SW480 (cell line): ENCODE measurements around the gene PPP1R14B.

ENCODE experiments used
- DNase-seq: peaks from one replicate; pipeline ENCODE4 v3.0.0-alpha.2; 2016; ENCODE audit warnings: low spot score

The PPP1R14B gene

DNA sequence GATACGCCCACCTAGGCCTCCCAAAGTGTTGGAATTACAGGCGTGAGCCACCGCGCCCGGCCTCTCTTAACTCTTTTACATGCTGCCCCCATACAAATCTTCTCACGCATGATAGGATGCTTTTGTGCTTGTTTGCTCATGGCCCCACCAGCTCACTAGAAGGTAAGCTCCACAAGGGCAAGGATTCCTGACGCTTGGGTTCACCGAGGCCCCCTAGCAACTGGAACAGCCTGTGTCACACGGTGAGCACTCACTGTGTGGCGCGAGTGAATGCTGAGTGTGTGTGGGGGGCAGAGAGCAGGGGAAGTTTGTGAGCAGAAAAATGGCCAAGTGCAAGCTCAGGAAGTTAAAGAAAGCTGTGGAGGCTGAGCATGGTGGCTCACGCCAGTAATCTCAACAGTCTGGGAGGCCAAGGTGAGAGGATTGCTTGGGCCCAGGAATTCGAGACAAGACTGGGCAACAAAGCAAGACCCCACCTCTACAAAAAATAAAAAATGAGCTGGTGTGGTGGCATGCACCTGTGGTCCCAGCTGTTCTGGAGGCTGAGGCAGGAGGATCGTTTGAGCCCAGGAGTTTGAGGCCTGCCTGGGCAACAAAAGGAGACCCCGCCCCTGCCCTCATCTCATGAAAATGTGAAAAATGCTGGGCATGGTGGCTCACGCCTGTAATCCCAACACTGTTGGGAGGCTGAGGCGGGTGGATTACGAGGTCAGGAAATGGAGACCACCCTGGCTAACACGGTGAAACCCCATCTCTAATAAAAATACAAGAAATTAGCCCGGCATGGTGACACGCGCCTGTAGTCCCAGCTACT is 35.4 kb upstream of the PPP1R14B start:
- no peak for DNase-seq

DNA sequence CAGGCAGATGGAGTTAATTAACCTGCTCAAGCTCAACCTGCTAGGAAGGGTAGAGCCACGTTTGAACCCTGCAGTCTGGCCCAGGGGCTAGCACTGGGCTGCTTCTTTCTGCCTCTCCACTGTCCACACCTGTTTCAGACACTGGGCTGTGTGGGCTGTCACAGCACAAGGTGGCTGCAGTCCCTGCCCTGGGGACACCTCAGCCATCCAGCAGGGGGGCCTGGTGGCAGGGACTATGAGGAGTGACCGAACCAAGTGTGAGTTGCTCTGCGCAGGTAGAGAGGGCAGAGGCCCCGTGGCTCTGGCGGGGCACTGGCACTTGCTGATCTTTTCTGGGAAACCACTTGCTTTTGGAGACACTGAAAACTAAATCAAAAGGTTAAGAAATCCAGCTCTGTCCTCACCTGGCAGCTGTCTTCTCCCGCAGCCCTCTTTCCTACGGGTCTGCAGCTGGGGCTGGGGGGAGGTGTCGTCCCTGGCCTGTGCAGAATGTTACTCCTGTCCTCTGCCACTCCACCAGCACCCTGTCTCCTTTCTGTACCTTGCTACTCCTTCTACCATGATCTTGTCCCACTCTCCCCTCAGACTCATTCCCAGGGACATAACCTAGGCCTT is 31.9 kb upstream of the PPP1R14B start:
- DNase-seq, result no peak

GRCh38 chr11:64276653-64277431 is 30.1 kb upstream of the PPP1R14B start:
- peak; percentile 93 for DNase-seq

GRCh38 chr11:64275841-64276240 is 29.1 kb upstream of the PPP1R14B start:
- DNase-seq, result no peak

GRCh38 chr11:64275031-64275800 is 28.5 kb upstream of the PPP1R14B start:
- DNase-seq, result no peak

DNA sequence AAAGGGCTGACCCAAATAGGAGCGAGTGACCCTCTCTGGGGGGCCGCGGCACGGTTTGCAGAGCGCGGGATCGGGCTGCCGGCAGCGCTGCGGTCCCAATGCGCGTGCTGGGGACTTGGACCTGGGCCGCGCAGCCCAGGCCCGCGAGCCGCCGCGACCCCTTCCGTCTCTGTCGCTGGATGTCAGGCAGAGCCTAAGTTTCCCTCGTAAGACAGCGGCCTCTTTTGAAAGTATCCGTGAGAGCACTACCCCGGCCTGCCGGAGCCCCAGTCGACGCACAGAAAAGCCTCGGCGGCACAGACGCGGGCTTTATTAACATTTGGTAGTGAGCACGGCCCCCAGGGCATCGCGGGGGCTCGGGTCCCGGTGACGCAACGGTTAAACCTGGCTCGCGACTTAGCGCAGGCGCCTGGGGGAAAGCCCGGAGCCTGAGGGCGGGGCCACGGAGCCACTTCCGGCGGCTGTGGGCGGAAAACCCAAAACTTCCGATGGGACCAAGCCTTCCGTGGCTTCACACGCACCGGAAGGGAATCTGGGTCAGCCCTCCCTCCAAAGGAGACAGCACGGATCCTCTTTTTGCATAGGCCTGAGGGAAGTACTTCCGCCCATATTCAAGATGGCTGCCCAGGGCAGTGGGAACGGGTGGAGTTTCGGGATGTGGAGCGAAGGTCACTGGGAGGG is 22.9 kb upstream of the PPP1R14B start:
- DNase-seq, result peak; percentile 100

DNA sequence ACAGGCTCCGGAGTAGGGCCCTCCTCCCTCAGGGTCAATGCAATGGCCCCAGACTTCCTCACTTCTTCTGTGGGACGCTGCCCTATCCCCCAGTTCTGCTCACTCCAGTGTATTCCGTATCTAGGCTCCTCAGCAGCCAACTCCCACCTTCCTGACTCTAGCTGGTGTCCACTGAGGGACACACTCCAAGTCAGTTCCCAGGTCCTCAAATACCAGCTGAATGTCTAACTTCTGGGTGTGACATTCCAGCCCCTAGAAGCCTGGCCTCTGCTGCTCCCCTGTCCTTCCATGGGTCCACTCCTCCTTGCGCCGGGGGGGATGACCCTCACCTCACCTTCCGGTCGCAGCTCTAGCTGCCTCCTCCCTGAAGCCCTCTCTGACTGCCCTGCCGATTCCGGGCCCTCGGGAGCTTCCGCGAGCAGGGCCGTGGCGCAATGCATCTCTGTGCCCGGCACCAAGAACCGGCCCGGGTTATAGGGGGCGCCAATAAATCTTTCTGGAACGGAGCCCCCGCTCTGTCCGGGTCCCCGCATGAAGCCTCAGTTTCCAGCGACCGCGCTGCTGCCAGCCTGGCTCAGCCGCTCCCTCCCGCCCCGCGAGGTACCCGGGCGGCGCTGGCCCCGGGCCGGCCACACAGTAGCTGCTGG is 22.3 kb upstream of the PPP1R14B start:
- DNase-seq, result peak; percentile 78

DNA sequence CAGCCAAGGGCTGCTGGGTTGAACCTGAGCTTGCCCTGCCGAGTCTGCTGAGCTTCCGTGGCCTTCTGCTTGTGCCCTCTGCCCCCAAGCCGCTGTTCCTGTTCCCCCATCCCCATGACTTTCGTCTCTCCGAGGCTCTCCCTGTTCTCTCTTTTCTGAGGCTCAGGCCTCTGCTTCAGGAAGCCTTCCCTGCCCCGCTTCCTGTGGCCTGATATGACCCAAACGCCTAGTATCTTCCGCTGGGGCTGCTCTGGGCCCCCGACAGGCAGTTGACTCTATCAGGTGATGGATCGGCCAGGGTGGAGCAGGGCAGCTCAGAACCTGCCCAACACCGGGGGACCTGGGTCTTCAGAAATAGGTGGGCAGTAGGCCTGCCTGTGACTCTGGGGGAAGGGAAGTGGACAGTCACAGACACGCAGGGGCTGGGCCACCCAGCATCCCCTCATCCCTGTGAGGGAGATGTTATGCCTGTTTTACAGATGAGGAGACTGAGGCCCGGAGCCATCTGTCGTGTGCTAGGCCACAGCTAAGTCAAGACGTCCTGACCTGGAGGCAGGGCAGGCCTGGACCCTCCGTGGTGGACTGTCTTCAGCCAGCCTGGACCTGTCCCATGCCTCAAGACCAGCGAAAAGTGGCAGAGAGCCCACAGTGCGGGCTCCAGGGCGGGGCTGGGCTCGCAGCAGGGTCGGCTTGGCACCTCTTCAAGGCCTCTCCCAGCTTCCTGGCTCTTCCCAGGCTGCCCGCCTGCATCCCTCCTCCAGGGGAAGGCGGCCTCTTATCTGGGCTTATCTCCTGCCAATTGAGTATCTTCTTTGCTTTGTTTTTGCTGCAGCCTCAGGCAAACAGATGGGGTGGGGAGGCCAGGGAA is 21.5 kb upstream of the PPP1R14B start:
- DNase-seq, result peak; percentile 50

DNA sequence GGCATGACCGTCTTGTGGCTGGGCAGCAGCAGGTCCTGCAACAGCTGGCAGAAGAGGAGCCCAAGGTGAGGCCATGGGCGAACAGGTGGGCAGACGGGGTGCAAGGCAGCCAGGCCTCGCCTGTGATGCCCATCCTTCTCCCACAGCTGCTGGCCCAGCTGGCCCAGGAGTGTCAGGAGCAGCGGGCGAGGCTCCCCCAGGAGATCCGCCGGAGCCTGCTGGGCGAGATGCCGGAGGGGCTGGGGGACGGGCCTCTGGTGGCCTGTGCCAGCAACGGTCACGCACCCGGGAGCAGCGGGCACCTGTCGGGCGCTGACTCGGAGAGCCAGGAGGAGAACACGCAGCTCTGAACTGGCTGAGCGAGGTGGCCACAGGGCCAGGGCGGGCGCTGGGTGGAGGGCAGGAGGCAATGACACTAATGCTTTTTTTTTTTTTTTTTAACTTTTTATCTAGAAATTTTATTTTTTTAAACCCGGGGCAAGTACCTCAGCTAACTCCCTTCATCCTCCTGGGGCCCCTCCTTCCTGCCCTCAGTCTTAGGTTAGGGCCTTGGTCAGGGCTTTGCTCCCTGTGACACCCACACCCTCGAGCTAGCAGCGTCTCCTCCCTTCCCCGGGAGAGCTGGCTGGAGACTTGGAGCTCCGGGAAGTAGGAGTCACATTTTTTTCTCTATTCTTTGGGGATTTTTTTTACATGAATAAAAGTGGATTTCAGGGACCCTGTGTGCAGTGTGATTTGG is 20.6 kb upstream of the PPP1R14B start:
- no peak for DNase-seq

GRCh38 chr11:64266339-64266738 is 19.6 kb upstream of the PPP1R14B start:
- no peak for DNase-seq

DNA sequence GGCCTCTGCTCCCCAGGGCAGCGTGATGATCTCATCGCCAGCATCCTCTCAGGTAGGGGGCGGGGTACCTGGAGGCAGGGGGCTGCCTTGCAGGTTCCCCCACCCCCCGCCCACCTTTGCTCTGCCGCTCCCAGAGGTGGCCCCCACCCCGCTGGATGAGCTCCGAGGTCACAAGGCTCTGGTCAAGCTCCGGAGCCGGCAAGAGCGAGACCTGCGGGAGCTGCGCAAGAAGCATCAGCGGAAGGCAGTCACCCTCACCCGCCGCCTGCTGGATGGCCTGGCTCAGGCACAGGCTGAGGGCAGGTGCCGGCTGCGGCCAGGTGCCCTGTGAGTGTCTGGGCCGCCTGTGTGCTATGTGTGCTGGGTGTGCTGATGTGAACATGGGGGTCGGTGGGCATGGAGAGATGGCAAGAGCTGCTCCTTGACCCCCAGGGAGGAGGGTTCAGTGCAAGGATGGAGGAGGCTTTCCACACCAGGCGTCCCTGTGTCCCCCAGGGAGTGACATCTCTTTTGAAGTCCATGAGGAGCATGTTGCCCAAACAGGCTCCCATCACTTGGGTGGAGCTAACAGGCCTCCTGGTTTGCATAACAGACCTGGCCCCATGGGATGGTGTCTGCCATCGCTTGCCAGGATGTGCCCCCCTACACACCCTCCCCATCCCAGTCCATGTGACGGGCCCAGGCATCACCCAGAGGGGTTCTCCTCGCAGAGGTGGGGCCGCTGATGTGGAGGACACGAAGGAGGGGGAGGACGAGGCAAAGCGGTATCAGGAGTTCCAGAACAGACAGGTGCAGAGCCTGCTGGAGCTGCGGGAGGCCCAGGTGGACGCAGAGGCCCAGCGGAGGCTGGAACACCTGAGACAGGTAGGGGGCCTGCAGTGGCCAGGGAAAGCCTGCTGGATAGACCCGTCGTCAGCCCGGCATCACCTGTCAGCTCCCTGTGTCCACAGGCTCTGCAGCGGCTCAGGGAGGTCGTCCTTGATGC is 18.7 kb upstream of the PPP1R14B start:
- DNase-seq, result no peak

- no peak for DNase-seq
These were observed 17.7 kb upstream of the PPP1R14B start for GRCh38 chr11:64264371-64264852.

DNA sequence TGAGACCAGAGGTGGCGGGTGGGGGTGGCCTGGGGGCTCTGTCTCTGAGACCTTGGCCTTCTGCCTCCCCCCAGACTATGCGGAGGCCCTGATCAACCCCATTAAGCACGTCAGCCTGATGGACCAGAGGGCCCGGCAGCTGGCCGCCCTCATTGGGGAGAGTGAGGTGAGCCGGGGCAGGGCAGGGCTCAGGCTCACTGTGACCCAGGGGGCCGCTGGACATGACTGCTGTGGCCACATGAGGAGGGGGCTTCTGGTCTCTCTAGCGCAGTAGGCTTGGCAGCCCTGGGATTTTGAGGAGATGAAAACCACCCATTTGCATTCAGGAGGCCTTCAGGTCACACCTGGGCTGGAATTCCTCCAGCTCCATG is 17.2 kb upstream of the PPP1R14B start:
- no peak for DNase-seq

- DNase-seq, result no peak
These were observed 16.5 kb upstream of the PPP1R14B start for GRCh38 chr11:64263021-64263946.

DNA sequence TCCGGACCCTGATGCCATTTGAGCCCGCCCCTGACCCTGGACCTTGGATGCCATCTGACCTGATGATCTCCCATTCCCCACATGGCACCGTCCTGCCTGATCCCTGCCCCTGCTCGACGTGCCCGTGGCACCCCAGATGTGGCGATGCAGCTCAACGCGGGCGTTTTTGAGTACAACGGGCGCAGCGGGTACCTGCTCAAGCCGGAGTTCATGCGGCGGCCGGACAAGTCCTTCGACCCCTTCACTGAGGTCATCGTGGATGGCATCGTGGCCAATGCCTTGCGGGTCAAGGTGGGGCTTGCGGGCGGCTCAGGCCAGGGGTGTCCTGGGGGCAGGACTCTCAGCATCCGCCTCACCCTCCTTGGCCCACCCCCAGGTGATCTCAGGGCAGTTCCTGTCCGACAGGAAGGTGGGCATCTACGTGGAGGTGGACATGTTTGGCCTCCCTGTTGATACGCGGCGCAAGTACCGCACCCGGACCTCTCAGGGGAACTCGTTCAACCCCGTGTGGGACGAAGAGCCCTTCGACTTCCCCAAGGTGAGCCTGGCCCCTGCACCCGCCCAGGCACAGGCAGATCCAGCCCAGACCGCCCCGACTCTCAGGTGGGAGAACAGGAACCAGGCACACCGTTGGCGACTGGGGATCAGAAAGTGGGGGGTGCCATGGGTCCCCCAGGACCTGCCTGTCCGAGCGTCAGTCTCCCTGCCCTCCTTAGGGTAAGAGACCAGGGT is 15.7 kb upstream of the PPP1R14B start:
- no peak for DNase-seq

GRCh38 chr11:64261556-64262080 is 14.9 kb upstream of the PPP1R14B start:
- DNase-seq, result no peak
